ENCODE measurements around the gene MAPK12. TPM values are rescaled to one million over a fixed set of nuclear protein-coding genes. Genes with fewer than 3 reads are reported as not detected.

MAPK12 gene
- total and polyA plus RNA-seq, 2 of the 4 experiments (the other 2 are of a cell fraction), result 41.0 to 56.3 TPM

- Histone ChIP-seq H4K91ac (ENCODE audit: insufficient read depth, low read depth, low read length) (no peak overlapping the region), H4K8ac (ENCODE audit: low read depth in 2 of 2, low read length in 2 of 2) (no peak overlapping the region), H2AK9ac (replicated peaks; ENCODE audit: low read depth, low read length, poor library complexity) (no peak overlapping the region), H2BK5ac (ENCODE audit: low read depth, low read length, poor library complexity, severe bottlenecking) (no peak overlapping the region), H3K23ac (ENCODE audit: low read depth, low read length) (no peak overlapping the region), H3K56ac (ENCODE audit: extremely low read depth, insufficient read depth, low read length) (no peak overlapping the region), H3K9me3 (ENCODE audit: control insufficient read depth, insufficient read depth, low read length) (no peaks in the 10 kb centered on the region), H3K4me1 (ENCODE audit: control insufficient read depth, insufficient read depth, low read length) (no peaks in the 10 kb centered on the region), H3K9me1 (ENCODE audit: insufficient read depth, low read length) (peaks cover 14% of the 10 kb centered on the region), H4K20me1 (ENCODE audit: insufficient read depth, low read length) (peaks cover 34% of the 10 kb centered on the region), H2BK120ac (ENCODE audit: low read depth, low read length) (no peak overlapping the region), H3K4ac (ENCODE audit: low read depth, low read length) (no peak overlapping the region), H2BK20ac (ENCODE audit: low read depth, low read length) (no peak overlapping the region), H2BK15ac (ENCODE audit: low read depth, low read length) (no peak overlapping the region), H3K4me3 (ENCODE audit: insufficient read depth, low read depth, low read length) (no peak overlapping the region), H2AFZ (replicated peaks; ENCODE audit: low read length, poor library complexity) (no peak overlapping the region), H3K18ac (ENCODE audit: low read depth, low read length) (no peak overlapping the region), H3K79me1 (ENCODE audit: low read depth in 1 of 2, low read length in 2 of 2) (peaks cover 9 to 47% of the 10 kb centered on the region in 2 experiments), H3K9ac (ENCODE audit: low read depth, low read length) (no peak overlapping the region), H3K36me3 (ENCODE audit: control insufficient read depth, insufficient read depth, low read length) (peaks cover 38% of the 10 kb centered on the region), H3K27ac (ENCODE audit: insufficient read depth, low read length) (no peak overlapping the region), H3K27me3 (ENCODE audit: control insufficient read depth, insufficient read depth, low read length) (no peaks in the 10 kb centered on the region), H3K14ac (replicated peaks; ENCODE audit: low read depth, low read length) (no peak overlapping the region), H2AK5ac (ENCODE audit: low read depth, low read length) (no peak overlapping the region), H4K5ac (ENCODE audit: low read depth, low read length) (no peak overlapping the region), H3K4me2 (ENCODE audit: low read depth, low read length) (no peak overlapping the region)
- TF ChIP-seq MXI1 (IDR thresholded peaks at IDR 0.05; ENCODE audit: borderline replicate concordance, low read depth, low read length) (no peak), CEBPB (IDR thresholded peaks at IDR 0.05; ENCODE audit: low read depth, low read length) (no peak), USF2 (IDR thresholded peaks at IDR 0.05; ENCODE audit: low read depth, low read length) (no peak), CHD1 (IDR thresholded peaks at IDR 0.05; ENCODE audit: low read depth, low read length) (no peak), BHLHE40 (IDR thresholded peaks at IDR 0.05; ENCODE audit: low read depth, low read length) (no peak), MAFK (IDR thresholded peaks at IDR 0.05; ENCODE audit: low read depth, low read length) (no peak), RFX5 (IDR thresholded peaks at IDR 0.05; ENCODE audit: low read depth, low read length) (no peak), FOS (IDR thresholded peaks at IDR 0.05; ENCODE audit: low read depth, low read length) (no peak), MAZ (IDR thresholded peaks at IDR 0.05; ENCODE audit: borderline replicate concordance, low read depth, low read length) (no peak), NFE2L2 (IDR thresholded peaks at IDR 0.05; ENCODE audit: low read depth, low read length) (no peak), POLR2A (IDR thresholded peaks at IDR 0.05; ENCODE audit: low read depth, low read length) (no peak), RAD21 (IDR thresholded peaks at IDR 0.05; ENCODE audit: low read length) (no peak), RCOR1 (IDR thresholded peaks at IDR 0.05; ENCODE audit: insufficient replicate concordance, low read length) (no peak), SMC3 (IDR thresholded peaks at IDR 0.05; ENCODE audit: low read depth, low read length) (no peak), CTCF (conservative IDR thresholded peaks at IDR 0.05; ENCODE audit: low read depth, low read length) (no peak), ELK1 (IDR thresholded peaks at IDR 0.05; ENCODE audit: borderline replicate concordance, low read depth, low read length) (no peak)
- ChIA-PET POLR2A (ENCODE audit: unreplicated experiment) (no interaction called here), CTCF (no interaction called here)
- DNase-seq, result no peak
- intact Hi-C loops (cut with micrococcal nuclease), result no loop called here
- 92% methylated on average over 9 of the region's 20 CpGs; no CpG with 5 or more reads in 1 of the 2 experiments for WGBS, 2 experiments (ENCODE audit: extremely low coverage in 2 of 2, insufficient read length in 1 of 2)
- BruUV-seq (replicated peaks), result no TSS peak
- in situ Hi-C loops (cut with MboI; ENCODE audit: low sequenced_read_pairs), result no loop called here
- dilution Hi-C loops (cut with HindIII; ENCODE audit: low sequenced_read_pairs, unreplicated experiment), result no loop called here
- ATAC-seq (ENCODE audit: low read depth), result no peak
These were observed 28.9 kb downstream of the MAPK12 start for GRCh38 chr22:50232481-50233151.
